Stimulated activated CD4-positive, alpha-beta T cell treated with anti-CD3 and anti-CD28 coated beads, Interleukin-4, amount 100 ng/mL, for 1 hour (primary cell): ENCODE data around the gene TMEM86B.
"Not testable (repeated sequence)": the region's sequence is repeated elsewhere in the genome, so short reads cannot be mapped to it uniquely, and the experiment has no call there.

Experiments used
- DNase-seq: peaks from one replicate; pipeline ENCODE4 v3.0.0-alpha.2; 2020

The TMEM86B gene

DNA sequence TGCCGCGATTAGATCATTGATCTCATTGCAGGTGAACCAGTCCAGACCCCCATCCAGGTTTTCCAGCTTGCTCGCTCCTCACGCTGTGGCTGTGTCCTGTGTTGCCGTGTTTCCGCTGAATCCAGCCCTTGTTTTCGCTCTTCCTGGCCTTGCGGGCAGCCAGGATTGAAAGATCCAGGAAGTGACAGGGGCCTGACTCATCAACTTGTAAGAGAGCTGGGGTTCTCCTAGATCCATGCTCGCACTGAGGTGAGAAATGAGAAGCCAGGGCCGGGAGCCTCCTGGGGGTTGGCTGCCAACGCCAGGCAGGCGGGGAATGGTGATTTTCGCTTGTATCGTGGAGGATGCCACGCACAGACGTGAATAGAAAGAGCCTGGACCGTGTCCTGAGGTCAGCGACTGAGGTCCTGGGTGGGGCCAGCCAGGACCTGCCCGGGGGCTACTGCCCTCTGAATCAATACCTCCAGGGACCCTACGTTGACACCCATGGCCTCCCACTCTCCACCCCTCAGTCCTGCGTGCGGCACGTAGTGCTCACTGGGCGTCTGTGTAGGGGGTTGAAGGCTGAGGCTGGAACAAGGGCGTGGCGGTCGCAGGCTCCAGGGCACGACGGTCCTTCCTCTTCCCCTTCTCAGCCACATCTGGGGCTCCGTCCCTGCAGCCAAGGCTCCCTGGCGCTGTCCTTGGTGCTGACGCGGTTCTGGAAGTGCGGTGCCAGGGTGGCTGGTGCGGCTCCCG is 11.9 kb downstream of the TMEM86B start:
- DNase-seq = peak; percentile 51

DNA sequence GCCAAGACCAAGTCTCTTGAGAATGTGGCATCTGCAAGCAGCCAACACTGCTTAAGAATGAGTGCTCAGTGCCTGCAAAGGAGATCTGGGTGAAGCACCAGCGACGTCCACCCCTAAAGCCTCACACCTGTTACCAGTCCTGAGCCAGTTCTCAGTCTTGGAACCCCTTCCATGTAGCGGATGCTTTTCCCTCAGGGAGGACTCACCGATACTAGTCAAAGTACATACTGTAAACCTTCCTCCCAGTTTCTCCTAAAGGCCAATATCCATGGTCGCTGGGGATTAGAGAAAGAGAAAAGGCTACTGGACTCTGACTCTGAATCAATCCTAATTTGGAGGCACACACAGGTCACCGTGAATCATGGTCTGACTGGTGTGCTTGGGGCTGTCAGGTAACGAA is 15.0 kb downstream of the TMEM86B start:
- DNase-seq = no peak

DNA sequence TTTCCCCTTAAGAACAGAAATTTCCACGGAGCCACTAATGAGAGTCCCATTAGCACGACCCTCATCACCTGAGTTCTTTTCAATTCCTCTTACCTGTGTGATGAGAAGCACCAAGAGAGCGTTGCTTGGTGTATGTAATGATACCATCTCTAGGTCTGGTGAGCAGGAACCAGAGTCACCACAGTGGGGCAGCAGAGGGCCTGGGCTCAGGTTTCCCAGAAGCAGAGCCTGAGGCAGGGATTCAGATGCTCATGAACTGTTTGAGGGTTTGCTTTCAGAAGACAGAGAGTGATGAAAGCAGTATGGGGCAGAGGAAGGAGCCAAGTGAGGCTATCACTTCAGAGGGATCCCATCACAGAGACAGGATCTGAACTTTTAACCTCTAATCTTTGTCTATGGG is 16.1 kb downstream of the TMEM86B start:
- peak; percentile 52 for DNase-seq

DNA sequence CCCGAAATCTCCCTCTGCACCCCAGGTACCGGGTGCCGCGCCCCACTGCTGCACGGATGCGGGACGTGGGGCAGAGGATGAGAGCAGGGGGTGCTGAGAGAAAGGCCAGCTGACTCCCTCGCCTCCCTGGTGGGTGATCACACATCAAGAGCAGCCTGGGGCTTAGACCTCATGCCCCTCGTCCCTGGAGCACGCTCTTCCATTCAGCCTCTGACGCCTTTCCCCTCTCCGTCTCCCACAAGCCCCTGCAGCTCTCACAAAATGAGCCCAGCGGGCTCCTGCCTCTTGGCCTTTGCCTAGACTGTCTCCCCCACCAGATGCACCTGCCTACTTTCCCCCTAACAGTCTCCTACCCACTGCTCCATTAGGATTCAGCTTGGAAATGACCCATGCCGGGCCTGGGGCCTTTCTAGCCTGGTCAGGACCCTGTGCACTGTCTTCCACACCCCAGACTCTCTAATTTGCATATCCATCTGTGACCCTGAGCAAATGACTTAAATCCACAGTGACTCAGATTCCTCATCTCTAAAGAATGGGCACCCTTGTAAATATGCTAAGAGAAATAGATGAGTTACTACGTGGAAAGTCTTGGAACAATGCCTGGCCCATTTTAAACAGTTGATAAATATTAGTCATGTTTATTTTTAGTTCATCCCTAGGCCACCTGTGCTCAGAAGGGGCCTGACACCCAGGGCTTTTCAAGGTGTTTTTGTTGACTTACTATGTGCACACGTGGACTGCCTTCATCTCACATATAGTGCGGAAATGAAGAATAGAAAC is 18.7 kb downstream of the TMEM86B start:
- no peak for DNase-seq

DNA sequence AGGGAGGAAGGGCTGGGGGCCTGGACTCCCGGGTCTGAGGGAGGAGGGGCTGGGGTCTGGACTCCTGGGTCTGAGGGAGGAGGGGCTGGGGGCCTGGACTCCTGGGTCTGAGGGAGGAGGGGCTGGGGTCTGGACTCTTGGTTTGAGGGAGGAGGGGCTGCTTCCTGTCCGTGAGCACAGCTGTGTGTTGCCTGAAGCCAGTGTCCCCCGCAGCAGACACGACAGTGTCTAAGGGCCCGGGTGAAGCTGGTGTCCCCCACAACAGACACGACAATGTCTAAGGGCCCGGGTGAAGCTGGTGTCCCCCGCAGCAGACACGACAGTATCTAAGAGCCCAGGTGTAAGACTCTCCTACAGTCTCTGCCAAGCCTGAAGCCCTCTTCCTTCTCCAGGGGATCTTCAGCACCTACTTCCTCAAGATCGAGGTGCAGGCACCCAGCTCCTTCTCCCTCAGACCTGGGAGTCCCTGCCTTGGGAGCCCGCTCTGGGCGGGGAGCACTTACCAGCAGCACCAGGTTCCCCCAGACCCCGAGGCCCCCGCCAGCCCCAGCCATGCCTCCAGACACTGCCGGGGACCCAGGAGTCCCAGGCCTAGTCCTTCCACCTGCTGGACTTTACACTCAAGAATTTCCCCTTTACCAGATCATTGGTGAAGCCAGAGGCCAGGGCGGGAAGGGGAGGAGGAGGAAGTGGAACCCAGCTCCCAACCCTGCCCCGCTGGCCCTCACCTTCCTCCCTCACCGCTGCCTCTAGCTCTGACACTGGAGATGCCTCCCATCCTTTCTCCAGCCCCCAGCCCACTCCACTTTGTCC is 19.5 kb downstream of the TMEM86B start, which contains the start of gene PTPRH:
Gene PTPRH, minus strand, starts transcription at position 622 of the 813 bp plus-strand sequence. Its CDS starts 68 bp downstream, at position 554.
- DNase-seq = no peak

DNA sequence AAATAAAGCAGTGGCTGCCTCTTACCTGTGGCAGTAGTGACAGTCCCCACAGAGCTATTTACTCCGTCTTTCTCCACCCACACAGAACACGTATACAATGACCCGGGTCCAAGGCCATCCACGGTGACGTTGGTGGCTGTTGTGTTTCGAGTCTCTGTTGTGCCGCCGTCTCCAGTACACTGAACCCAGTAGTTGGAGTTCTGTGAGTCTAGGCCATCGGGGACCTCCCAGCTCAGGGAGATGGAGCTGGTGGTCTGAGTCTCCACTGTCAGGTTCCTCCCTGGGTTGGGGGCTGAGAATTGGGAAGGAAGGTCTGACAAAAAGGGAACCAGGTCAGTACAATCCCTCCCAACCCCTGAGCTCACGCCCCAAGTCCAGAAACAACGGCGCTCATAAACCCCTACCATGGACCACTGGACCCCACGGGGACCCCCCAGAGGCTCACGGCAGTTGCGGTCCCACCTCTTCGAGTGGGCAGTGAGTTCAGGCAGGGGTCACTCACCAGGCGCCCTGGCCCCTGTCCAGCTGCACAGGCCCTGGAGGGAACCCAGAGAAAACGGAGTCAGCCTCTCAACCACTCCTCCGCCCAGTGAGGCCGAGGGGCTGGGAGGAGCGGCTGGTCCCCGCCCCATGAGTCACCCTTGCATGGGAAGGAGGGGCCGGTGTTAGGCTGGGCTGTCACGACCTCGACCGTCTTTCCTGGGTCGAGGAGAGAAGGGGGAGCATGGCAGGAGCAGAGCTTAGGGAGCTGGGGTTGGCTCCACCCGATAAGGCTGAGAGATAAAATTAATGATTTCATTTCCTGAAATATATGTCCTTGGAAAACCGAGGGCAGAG is 21.7 kb downstream of the TMEM86B start:
- peak; percentile 54 for DNase-seq

DNA sequence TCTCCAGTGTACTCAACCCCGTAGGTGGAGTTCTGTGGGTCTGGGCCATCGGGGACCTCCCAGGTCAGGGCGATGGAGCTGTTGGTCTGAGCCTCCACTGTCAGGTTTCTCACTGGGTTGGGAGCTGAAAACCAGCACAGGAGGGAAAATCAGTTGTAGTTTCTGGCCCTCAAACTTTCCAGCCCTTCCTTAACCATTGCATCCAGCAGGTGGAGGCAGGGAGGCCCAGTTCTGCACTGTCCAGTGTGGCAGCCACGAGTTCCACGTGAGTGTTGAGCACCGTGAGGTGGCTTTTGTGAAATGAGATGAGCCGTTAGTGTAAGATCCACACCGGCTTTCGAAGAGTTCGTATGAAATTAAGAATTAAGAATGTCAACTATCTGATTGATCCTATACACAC is 26.4 kb downstream of the TMEM86B start:
- not testable (repeated sequence) for DNase-seq

DNA sequence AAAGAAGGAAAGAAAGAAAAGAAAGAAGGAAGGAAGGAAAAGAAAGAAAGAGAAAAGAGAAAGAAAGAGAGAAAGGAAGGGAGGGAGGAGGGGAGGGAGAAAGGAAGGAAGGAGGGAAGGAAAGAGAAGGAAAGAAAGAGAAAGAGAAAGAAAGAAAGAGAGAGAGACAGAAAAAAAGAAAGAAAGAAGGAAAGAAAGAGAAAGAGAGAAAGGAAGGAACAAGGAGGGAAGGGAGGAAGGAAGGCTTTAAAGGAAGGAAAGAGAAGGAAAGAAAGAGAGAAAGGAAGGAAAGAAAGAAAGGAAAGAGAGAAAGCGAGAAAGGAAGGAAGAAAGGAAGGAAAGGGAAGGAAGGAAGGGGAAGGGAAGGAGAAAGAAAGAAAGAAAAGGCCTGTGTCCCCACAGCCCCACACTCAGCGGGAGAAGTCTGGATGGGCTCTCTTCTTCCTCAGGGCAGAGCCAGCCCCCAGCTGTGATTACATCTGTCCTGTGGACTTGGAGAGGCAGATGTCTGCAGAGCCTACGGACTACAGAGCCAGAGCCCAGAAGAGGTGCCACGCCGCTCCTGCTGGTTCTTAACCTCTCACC is 28.9 kb downstream of the TMEM86B start:
- DNase-seq = no peak

DNA sequence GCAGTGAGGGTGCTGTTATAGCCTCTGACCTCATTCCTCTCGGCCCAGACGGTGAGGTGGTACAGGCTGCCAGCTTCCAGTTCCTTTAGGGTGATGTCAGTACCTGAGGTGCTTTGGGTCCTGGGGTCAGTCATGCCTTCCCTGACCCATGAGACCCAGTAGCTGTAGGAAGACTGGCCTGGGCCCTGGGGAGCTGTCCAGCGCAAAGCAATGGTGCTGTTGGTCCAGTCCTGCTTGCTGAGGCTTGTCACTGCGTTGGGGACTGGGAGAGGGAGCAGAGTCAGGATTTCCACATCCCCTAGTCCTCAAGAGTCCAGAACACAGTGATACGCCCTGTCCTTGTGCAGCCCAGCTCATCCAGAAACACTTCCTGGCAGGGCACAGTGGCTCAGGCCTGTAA is 29.9 kb downstream of the TMEM86B start:
- DNase-seq = no peak

DNA sequence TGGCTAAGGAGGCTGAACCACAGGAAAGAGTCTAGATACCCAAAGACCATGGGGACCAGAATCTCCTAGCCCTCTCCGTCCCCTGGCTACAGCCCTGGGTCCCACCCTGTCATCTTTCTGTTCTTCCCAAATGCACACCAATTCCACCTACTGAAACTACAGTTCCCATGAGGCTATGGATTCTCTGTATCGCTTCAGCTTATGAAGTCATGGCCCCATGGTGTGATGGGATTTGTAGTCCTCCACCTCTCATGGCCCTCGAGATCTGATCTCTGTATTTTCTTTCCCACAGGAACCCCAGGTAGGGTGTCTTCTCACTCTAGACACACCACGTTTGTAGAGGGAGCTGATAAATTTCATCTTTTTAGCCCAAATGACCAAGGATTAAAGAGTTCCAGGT is 31.0 kb downstream of the TMEM86B start:
- DNase-seq = no peak

DNA sequence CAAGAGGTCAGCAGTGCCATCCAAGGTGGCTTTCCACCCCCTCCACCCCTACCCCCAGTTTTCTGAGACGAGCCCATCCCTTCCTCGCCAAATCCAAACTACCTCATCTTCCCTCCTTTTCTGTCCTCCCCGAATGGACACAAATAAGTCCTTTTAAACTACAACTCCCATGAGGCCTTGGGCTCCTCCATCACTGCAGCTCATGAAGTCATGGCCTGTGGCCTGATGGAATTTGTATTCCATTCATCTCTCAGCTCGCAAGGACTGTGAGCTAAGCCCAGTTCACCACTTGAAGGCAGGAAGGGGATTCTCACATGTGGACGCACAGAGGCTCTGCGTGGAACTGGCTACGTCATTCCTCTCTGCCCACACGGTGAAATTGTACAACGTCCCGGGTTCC is 31.8 kb downstream of the TMEM86B start:
- DNase-seq = no peak

DNA sequence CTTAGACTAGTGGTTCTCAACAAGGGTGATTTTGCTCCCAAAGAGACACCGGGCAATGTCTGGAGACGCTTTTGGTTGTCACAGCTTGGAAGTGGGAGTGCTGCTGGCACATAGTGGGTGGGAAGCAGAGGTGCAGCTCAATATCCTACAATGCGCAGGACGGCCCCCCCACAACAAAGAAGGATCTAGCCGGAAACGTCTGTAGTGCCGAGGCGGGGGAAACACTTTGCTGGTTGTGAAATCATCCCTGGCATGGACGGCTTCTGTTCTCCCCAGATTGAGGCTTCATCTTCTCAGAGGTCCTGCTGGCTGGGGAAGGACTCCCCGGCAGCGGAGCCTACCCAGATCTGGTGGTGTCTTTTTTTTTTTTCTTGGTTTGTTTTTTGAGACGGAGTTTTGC is 35.1 kb downstream of the TMEM86B start:
- no peak for DNase-seq

DNA sequence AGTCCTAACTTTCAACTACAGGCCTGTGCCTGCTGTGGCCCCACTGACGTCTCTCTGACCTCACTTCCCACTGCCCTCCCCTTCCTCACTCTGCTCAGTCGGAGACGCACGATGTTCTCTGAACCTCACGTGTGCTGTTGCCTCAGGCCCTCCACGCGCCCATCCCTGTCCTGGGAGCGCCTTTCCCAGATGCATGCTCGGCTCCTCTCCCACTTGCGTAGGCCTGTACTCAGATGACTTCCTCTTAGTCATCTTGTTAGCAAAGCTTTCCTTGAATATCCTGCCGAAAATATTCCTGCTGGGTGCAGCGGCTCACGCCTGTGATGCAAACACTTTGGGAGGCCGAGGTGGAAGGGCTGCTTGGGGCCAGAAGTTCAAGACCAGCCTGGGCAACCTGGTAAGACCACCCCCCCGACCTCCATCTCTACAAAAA is 39.1 kb downstream of the TMEM86B start:
- DNase-seq = no peak

DNA sequence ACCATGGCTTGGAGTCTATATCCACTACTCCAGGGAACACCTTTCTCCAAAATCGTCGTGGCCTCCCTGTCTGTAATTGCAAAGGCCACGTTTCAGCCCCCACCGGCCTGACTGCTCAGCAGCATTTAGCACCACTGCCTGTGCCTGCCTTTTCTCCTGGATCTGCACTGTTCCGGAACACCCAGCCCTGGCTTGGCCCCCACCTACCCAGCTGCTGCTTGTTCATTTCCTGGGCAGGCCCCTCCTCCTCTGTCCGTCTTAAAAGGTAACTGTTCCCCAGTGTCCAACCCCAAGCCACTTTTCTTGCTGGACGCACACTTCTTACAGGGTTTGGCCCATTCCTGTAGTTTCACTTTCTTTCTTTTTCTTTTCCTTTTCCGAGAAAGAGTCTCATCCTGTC is 39.9 kb downstream of the TMEM86B start:
- no peak for DNase-seq

DNA sequence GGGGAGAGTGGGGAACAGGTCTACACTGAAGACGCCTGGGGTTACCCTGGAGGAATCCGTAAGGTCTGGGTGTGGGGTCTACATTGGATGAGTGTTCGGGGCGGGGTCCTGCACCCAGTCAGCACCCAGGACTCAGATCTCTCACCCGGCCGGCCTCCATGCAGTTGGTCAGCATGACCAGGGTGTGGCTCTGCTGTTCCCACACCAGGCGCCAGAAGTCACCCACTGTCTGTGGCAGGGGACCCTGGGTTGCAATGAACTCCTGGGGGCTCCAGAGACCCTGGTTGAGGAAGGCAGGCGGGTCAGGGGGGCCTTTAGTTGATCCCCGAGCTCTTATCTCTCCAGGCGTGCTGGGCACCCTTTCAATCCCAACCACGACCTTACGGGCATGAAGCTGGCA is 42.5 kb downstream of the TMEM86B start:
- DNase-seq = no peak

DNA sequence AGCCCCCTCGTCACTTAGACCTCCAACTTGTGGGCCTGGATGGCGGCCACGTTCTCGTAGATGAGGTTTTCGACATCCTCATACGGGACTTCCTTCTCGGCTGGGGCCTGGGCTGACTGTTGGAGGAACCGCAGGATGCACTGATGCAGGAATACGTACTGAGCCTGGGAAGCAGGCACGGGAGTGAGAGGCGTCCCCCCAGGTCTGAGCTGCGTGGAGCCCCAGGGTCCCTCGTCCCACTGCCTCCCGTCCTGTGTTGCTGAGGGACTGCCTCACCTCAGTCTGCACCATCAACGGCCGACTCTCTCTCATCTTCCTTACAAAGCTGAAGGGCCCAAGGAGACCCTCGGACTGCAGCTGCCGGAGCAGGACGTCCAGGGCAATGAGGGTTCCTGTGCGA is 46.8 kb downstream of the TMEM86B start:
- no peak for DNase-seq

DNA sequence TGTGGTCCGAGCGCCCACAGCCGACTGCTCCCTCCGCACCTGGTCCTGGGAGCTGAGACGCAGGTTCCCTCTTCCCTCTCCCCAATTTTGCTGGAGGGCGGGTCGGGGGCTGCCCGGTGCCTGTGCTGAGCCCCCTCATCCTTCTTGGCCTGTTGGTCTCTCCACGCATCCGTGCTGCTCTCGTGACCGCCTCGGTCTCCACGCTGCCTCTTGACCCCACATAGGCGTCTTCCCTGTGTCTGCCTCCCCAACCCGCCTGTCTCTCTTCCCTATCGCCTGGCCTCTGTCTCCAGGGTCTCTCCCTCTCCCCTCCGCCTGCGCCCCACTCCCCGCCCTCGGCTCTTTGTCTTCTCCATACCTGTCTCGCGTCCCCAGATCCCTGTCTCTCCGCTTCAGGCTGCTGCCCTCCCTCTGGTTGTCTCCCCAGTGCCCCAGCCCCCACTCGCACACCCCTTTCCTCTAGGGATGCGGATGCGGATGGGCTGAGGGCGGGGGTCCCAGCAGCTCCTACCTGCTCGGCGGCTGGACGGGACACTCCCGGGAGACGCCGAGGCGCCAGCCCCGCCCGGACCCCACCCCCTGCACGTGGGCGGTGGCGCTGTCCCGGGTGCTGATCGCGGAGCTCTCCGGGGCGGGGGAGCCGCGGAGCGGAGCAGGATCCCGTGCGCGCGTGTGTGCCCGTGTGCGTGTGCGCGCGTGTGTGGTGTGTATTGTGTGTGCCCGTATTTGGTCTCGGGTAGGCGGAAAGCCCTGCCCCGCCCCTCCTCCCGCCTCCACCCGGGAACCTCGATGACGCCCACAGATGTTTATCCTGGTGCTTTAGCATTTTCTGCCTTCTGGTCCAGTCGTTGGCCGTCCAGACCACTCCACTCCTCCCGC is 48.7 kb downstream of the TMEM86B start, which contains the start of gene SYT5:
Gene SYT5, minus strand, starts transcription at position 684 of the 879 bp plus-strand sequence. CDS start 1,248 bp downstream, outside the sequence.
- DNase-seq = peak; percentile 70

DNA sequence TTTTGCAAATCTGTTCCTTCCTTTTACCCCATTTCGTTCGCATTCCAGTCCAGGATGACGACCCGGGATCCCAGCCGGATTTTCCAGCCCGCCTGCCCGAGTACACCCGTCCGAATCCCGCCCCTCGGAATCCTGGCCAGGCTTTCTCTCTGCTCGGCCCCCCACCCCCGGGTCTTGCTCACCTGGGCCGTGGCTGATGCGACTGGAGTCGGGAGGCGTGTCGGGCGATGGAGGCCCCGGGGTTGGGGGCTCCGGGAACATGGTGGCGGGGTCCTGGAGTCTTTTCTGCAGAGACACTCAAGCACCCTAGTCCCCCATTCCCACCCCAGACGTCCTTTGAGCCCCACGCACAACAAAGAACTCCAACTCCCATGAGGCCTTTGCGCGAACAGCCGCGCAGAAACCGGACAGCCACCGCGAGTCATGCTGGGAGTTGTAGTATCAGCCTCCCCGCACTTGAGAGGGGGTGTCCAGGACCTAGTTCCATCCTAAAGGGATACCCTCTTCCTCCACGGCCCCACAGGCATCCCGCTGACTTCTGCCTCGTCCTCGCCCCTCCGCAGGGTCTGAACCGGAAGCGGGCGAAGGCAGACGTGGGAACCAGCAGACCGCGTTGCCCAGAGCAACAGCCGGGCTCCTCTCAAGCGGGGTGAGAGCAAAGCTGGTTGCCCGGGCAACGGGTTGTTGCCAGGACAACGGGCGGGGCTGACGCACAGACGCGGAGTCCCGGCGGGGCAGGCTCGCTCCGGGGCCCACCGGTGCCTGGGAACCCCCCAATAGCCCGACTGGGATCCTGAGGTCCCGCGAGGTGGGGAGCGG is 49.6 kb downstream of the TMEM86B start:
- peak; percentile 87 for DNase-seq
